HCT116 (cell line): ENCODE measurements around the gene GFY. TPM values are rescaled to one million over a fixed set of nuclear protein-coding genes. Genes with fewer than 3 reads are reported as not detected.

Experiments used
- ATAC-seq: fragments of 200-7000 bp; cut with Tn5 transposase; 2 replicates; pipeline ENCODE4 v1.9.1; 2020; ENCODE audit warnings: mild to moderate bottlenecking, moderate library complexity
- BruUV-seq: library from RNA; stranded (reverse); fragments of 400-500 nt; replicated peaks from 2 replicates; lab custom pipeline; 2021; lab: Mats Ljungman, UMichigan
- CTCF ChIA-PET: fragments of 300-600 bp; sonication (Branson Sonifier 250); formaldehyde crosslinking; loops from one replicate; lab custom pipeline; 2021; ENCODE audit warnings: antibody characterized with exemption; lab: Charles Lee
- POLR2A ChIA-PET: fragments of 300-600, 350-600 bp; sonication (Branson Sonifier 250); formaldehyde crosslinking; loops from one replicate; lab custom pipeline; 2021; ENCODE audit warnings: antibody characterized with exemption; lab: Charles Lee
- RAD21 ChIA-PET, 2 experiments: fragments of 300-600 bp; sonication (Branson Sonifier 250); formaldehyde crosslinking; loops; one replicate each; lab custom pipeline; 2023; ENCODE audit warnings: low total read pairs in 2 of 2; ENCODE audit not compliant: uncharacterized antibody in 2 of 2, unreplicated experiment in 2 of 2, low non-redundant PET in 1 of 2; lab: Charles Lee
- DNase-seq: peaks from one replicate; pipeline ENCODE4 v3.0.0-alpha.2; 2010; ENCODE audit warnings: low read depth, low spot score
- H2AFZ ChIP-seq: fragments of 200-600 bp; shearing (Covaris generic), sonication (generic); 2 replicates; pipeline ENCODE4 v1.6.1; 2017; ENCODE audit warnings: low read depth, mixed run types, mixed read lengths, antibody characterized with exemption, low read length; ENCODE audit not compliant: poor library complexity, severe bottlenecking
- H3K27ac ChIP-seq: 2 replicates; pipeline ENCODE4 v1.5.1; 2012; ENCODE audit warnings: low read depth, low read length
- H3K27me3 ChIP-seq: fragments of 200-600 bp; sonication (generic); 2 replicates; pipeline ENCODE4 v1.6.1; 2016; ENCODE audit warnings: mixed run types, low read length, mixed read lengths; ENCODE audit not compliant: insufficient read depth
- H3K36me3 ChIP-seq, 2 experiments: fragments of 200-500 bp in 1 of 2; fragments of 200-600 bp in 1 of 2; sonication (Bioruptor generic) in 1 of 2; sonication (generic) in 1 of 2; 2 replicates each; pipeline versions ENCODE4 v1.5.1 to v1.6.1; 2014 to 2016; ENCODE audit warnings: low read length in 2 of 2, inconsistent platforms in 1 of 2, mixed read lengths in 1 of 2, mixed run types in 1 of 2; ENCODE audit not compliant: insufficient read depth in 2 of 2, control insufficient read depth in 1 of 2
- H3K4me1 ChIP-seq, 2 experiments: fragments of 200-600 bp in 1 of 2; sonication (generic) in 1 of 2; 2 replicates each; pipeline versions ENCODE4 v1.5.1 to v1.6.1; 2012 to 2017; ENCODE audit warnings: low read length in 2 of 2, inconsistent platforms in 1 of 2, mild to moderate bottlenecking in 1 of 2, mixed read lengths in 1 of 2, mixed run types in 1 of 2, moderate library complexity in 1 of 2; ENCODE audit not compliant: insufficient read depth in 2 of 2, control insufficient read depth in 1 of 2
- H3K4me2 ChIP-seq: fragments of 200-600 bp; sonication (generic); 2 replicates; pipeline ENCODE4 v1.6.1; 2017; ENCODE audit warnings: mixed run types, low read length, mixed read lengths
- H3K4me3 ChIP-seq, 2 experiments: fragments of 200-600 bp in 1 of 2; sonication (generic) in 1 of 2; replicated peaks in 1 of 2; 2 replicates each; pipeline ENCODE4 v1.5.1; 2011 to 2016; ENCODE audit warnings: low read length in 2 of 2, control low read depth in 1 of 2, low read depth in 1 of 2, mild to moderate bottlenecking in 1 of 2, mixed read lengths in 1 of 2, mixed run types in 1 of 2
- H3K79me2 ChIP-seq: fragments of 200-600 bp; sonication (generic); 2 replicates; pipeline ENCODE4 v1.6.1; 2017; ENCODE audit warnings: mild to moderate bottlenecking, mixed run types, low read length, moderate library complexity, mixed read lengths; ENCODE audit not compliant: insufficient read depth
- H3K9ac ChIP-seq: fragments of 200-600 bp; sonication (generic); 2 replicates; pipeline ENCODE4 v1.6.1; 2016; ENCODE audit warnings: low read length, mixed read lengths
- H3K9me2 ChIP-seq: fragments of 200-600 bp; sonication (generic), shearing (Covaris generic); 2 replicates; pipeline ENCODE4 v1.6.1; 2017; ENCODE audit warnings: mixed run types, mild to moderate bottlenecking, moderate library complexity; ENCODE audit not compliant: insufficient read depth
- H3K9me3 ChIP-seq, 2 experiments: fragments of 200-500 bp in 1 of 2; fragments of 200-600 bp in 1 of 2; sonication (Bioruptor generic) in 1 of 2; sonication (generic) in 1 of 2; 2 replicates each; pipeline ENCODE4 v1.6.1; 2014 to 2017; ENCODE audit warnings: low read length in 2 of 2, mixed read lengths in 2 of 2, inconsistent platforms in 1 of 2, low read depth in 1 of 2, mild to moderate bottlenecking in 1 of 2, mixed run types in 1 of 2, moderate library complexity in 1 of 2; ENCODE audit not compliant: control insufficient read depth in 1 of 2, insufficient read depth in 1 of 2
- H4K20me1 ChIP-seq: fragments of 200-600 bp; sonication (generic), shearing (Covaris generic); 2 replicates; pipeline ENCODE4 v1.6.1; 2017; ENCODE audit warnings: mixed run types, mild to moderate bottlenecking, moderate library complexity; ENCODE audit not compliant: insufficient read depth
- CEBPB ChIP-seq: IDR thresholded peaks from 2 replicates; pipeline ENCODE4 v1.6.1; 2012; ENCODE audit warnings: low read depth
- EGR1 ChIP-seq: IDR thresholded peaks from 2 replicates; pipeline ENCODE4 v1.6.1; 2012; ENCODE audit warnings: low read depth
- ELF1 ChIP-seq: IDR thresholded peaks from 2 replicates; pipeline ENCODE4 v1.6.1; 2012; ENCODE audit warnings: low read depth, borderline replicate concordance
- EZH2 ChIP-seq: fragments of 200-600 bp; sonication (generic); IDR thresholded peaks from 2 replicates; pipeline ENCODE4 v1.6.1; 2017; ENCODE audit warnings: antibody characterized with exemption, mixed run types
- EZH2phosphoT487 ChIP-seq: fragments of 200-600 bp; IDR thresholded peaks from 2 replicates; pipeline ENCODE4 v1.6.1; 2018; ENCODE audit warnings: antibody characterized with exemption, borderline replicate concordance
- FOSL1 ChIP-seq: IDR thresholded peaks from 2 replicates; pipeline ENCODE4 v1.6.1; 2012; ENCODE audit warnings: low read depth
- POLR2A ChIP-seq: IDR thresholded peaks from 2 replicates; pipeline ENCODE4 v1.7.0; 2011; ENCODE audit warnings: borderline replicate concordance; ENCODE audit not compliant: insufficient read depth, insufficient read length; ENCODE audit errors: extremely low read depth
- RAD21 ChIP-seq: IDR thresholded peaks from 2 replicates; pipeline ENCODE4 v1.6.1; 2012; ENCODE audit warnings: low read depth, mild to moderate bottlenecking
- SIN3A ChIP-seq: IDR thresholded peaks from 2 replicates; pipeline ENCODE4 v1.6.1; 2012; ENCODE audit warnings: low read depth
- SP1 ChIP-seq: IDR thresholded peaks from 2 replicates; pipeline ENCODE4 v1.6.1; 2012; ENCODE audit warnings: low read depth
- SRF ChIP-seq: IDR thresholded peaks from 2 replicates; pipeline ENCODE4 v1.6.1; 2012; ENCODE audit warnings: low read depth
- TCF7L2 ChIP-seq: IDR thresholded peaks from 2 replicates; pipeline ENCODE4 v1.7.0; 2011; ENCODE audit warnings: borderline replicate concordance, inconsistent platforms; ENCODE audit not compliant: insufficient read depth, insufficient read length; ENCODE audit errors: extremely low read depth
- YY1 ChIP-seq: IDR thresholded peaks from 2 replicates; pipeline ENCODE4 v1.6.1; 2011; ENCODE audit warnings: low read length, low read depth, moderate library complexity, mild to moderate bottlenecking; ENCODE audit not compliant: insufficient replicate concordance; ENCODE audit errors: extremely low read depth
- ZFX ChIP-seq: fragments of 450-650 bp; IDR thresholded peaks from 2 replicates; pipeline ENCODE4 v1.6.1; 2017
- ZNF274 ChIP-seq: fragments of 200-500 bp; sonication (Bioruptor generic); IDR thresholded peaks from 2 replicates; pipeline ENCODE4 v1.6.1; 2014; ENCODE audit warnings: mild to moderate bottlenecking, low read depth, low read length, inconsistent platforms
- intact Hi-C: fragments of 100-400 bp; cut with micrococcal nuclease; formaldehyde crosslinking; loops from 2 replicates; pipeline ENCODE4 v1.10.0; 2022
- total RNA-seq: library from RNA; stranded (reverse); gene quantifications from one replicate; pipeline ENCODE4 v1.2.1, GENCODE V29; 2021; ENCODE audit not compliant: unreplicated experiment
- TF ChIP-seq, protein P1 (sequence below): IDR thresholded peaks from 2 replicates; pipeline ENCODE4 v1.6.1; 2011; ENCODE audit warnings: mild to moderate bottlenecking, low read length, moderate library complexity; ENCODE audit not compliant: insufficient replicate concordance; ENCODE audit errors: extremely low read depth
- TF ChIP-seq, protein P2 (sequence below): IDR thresholded peaks from 2 replicates; pipeline ENCODE4 v1.6.1; 2012
- TF ChIP-seq, protein P3 (sequence below), 3 experiments: fragments of 200-600 bp in 1 of 3; sonication (generic) in 1 of 3; IDR thresholded peaks in 2 of 3; conservative IDR thresholded peaks in 1 of 3; 2 replicates each; pipeline ENCODE4 v1.5.1; 2012 to 2017; ENCODE audit warnings: low read depth in 2 of 3, low read length in 2 of 3, antibody characterized with exemption in 1 of 3, borderline replicate concordance in 1 of 3, control low read depth in 1 of 3, mild to moderate bottlenecking in 1 of 3, mixed read lengths in 1 of 3, mixed run types in 1 of 3, moderate library complexity in 1 of 3; ENCODE audit not compliant: insufficient read depth in 1 of 3

The GFY gene
- total RNA-seq, 1 experiment from 2014 or later = 2.6 TPM

DNA sequence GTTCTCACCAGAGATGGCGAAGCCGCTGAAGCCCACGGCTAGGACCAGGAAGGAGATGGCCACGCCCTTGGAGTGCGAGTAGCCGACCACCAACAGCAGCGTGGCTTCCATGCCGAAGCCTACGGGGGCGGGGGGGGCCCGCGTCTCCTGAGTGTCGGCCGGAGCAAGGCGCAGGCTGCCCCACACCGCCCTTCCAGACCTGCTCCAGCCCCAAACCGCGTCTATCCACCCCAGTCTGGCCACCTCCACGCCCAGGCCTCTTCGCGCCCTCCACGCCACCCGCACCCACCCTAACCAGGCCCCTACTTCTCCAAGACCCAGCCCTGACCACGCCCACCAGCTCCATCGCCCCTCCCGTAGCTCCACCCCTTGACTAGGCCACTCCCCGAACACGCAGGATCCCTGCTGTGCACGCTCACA lies 6.2 kb downstream of the GFY start:
- BruUV-seq = no TSS peak
- H3K79me2 ChIP-seq = no peaks in the 10 kb centered on the region
- CTCF ChIA-PET = no interaction called here
- no peak overlapping the region for H3K27ac ChIP-seq
- H3K27me3 ChIP-seq = no peaks in the 10 kb centered on the region
- H3K4me2 ChIP-seq = no peak overlapping the region
- TF ChIP-seq, protein P1, sequence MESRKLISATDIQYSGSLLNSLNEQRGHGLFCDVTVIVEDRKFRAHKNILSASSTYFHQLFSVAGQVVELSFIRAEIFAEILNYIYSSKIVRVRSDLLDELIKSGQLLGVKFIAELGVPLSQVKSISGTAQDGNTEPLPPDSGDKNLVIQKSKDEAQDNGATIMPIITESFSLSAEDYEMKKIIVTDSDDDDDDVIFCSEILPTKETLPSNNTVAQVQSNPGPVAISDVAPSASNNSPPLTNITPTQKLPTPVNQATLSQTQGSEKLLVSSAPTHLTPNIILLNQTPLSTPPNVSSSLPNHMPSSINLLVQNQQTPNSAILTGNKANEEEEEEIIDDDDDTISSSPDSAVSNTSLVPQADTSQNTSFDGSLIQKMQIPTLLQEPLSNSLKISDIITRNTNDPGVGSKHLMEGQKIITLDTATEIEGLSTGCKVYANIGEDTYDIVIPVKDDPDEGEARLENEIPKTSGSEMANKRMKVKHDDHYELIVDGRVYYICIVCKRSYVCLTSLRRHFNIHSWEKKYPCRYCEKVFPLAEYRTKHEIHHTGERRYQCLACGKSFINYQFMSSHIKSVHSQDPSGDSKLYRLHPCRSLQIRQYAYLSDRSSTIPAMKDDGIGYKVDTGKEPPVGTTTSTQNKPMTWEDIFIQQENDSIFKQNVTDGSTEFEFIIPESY = no peak
- TF ChIP-seq RAD21 (no peak), FOSL1 (no peak), EZH2phosphoT487 (no peak), ZFX (no peak), SIN3A (no peak), YY1 (no peak), ZNF274 (no peak), EZH2 (no peak), ELF1 (no peak), SP1 (no peak), CEBPB (no peak), SRF (no peak), EGR1 (no peak), POLR2A (no peak), TCF7L2 (no peak)
- TF ChIP-seq, protein P2, sequence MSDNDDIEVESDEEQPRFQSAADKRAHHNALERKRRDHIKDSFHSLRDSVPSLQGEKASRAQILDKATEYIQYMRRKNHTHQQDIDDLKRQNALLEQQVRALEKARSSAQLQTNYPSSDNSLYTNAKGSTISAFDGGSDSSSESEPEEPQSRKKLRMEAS = no peak
- TF ChIP-seq, protein P3, sequence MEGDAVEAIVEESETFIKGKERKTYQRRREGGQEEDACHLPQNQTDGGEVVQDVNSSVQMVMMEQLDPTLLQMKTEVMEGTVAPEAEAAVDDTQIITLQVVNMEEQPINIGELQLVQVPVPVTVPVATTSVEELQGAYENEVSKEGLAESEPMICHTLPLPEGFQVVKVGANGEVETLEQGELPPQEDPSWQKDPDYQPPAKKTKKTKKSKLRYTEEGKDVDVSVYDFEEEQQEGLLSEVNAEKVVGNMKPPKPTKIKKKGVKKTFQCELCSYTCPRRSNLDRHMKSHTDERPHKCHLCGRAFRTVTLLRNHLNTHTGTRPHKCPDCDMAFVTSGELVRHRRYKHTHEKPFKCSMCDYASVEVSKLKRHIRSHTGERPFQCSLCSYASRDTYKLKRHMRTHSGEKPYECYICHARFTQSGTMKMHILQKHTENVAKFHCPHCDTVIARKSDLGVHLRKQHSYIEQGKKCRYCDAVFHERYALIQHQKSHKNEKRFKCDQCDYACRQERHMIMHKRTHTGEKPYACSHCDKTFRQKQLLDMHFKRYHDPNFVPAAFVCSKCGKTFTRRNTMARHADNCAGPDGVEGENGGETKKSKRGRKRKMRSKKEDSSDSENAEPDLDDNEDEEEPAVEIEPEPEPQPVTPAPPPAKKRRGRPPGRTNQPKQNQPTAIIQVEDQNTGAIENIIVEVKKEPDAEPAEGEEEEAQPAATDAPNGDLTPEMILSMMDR (IDR thresholded peaks at IDR 0.05 in 2 of 3, conservative IDR thresholded peaks at IDR 0.05 in 1 of 3; ENCODE audit: borderline replicate concordance in 1 of 3, insufficient read depth in 1 of 3, low read depth in 2 of 3, low read length in 2 of 3) = no peak
- TF ChIP-seq, all 23 proteins: peak for 0
- ChIA-PET RAD21 (no interaction called here), POLR2A (no interaction called here)
- Histone ChIP-seq H3K9me2 (no peaks in the 10 kb centered on the region), H3K36me3 (no peaks in the 10 kb centered on the region), H4K20me1 (no peaks in the 10 kb centered on the region), H2AFZ (no peak overlapping the region), H3K9ac (no peak overlapping the region), H3K4me1 (peaks cover 7 to 27% of the 10 kb centered on the region in 2 experiments; a peak in 3 of 4 replicates), H3K4me3 (no peak overlapping the region), H3K9me3 (no peaks in the 10 kb centered on the region)
- ATAC-seq = no peak
- intact Hi-C loops = no loop called here
- DNase-seq = no peak
